IPS-20b (cell line): ENCODE measurements around the gene IRX4.

Experiments
- H3K27ac ChIP-seq: one replicate; pipeline ENCODE4 v1.5.1; 2013; ENCODE audit warnings: low read length
- H3K27me3 ChIP-seq: 2 replicates; pipeline ENCODE4 v1.6.1; 2013; ENCODE audit warnings: mild to moderate bottlenecking, low read length, inconsistent platforms; ENCODE audit not compliant: insufficient read depth
- H3K36me3 ChIP-seq: 2 replicates; pipeline ENCODE4 v1.6.1; 2013; ENCODE audit warnings: low read depth, mild to moderate bottlenecking, inconsistent platforms, low read length, moderate library complexity; ENCODE audit not compliant: insufficient read depth
- H3K4me1 ChIP-seq: 2 replicates; pipeline ENCODE4 v1.6.1; 2013; ENCODE audit warnings: mild to moderate bottlenecking, control low read depth, inconsistent platforms, low read length, moderate library complexity; ENCODE audit not compliant: insufficient read depth
- H3K4me3 ChIP-seq: 2 replicates; pipeline ENCODE4 v1.5.1; 2013; ENCODE audit warnings: mild to moderate bottlenecking, low read length, inconsistent platforms
- H3K9ac ChIP-seq: 2 replicates; pipeline ENCODE4 v1.6.1; 2013; ENCODE audit warnings: low read depth, mild to moderate bottlenecking, inconsistent platforms, low read length, moderate library complexity
- H3K9me3 ChIP-seq: 2 replicates; pipeline ENCODE4 v1.6.1; 2013; ENCODE audit warnings: mild to moderate bottlenecking, low read depth, low read length, inconsistent platforms; ENCODE audit not compliant: insufficient read depth

Gene IRX4

GRCh38 chr5:1880377-1881025 lies 2.2 kb downstream of the IRX4 start:
- no peaks in the 10 kb centered on the region for H3K36me3 ChIP-seq
- H3K27ac ChIP-seq: no peak overlapping the region
- H3K27me3 ChIP-seq: peaks cover 100% of the 10 kb centered on the region
- no peak overlapping the region for H3K4me3 ChIP-seq
- peaks cover 8% of the 10 kb centered on the region; the same call in 1 of the 2 replicates for H3K4me1 ChIP-seq
- no peaks in the 10 kb centered on the region; the same call in 1 of the 2 replicates for H3K9me3 ChIP-seq
- H3K9ac ChIP-seq: no peak overlapping the region

GRCh38 chr5:1879292-1880263 lies 3.1 kb downstream of the IRX4 start:
- Histone ChIP-seq H3K4me1 (peaks cover 8% of the 10 kb centered on the region; the same call in 1 of the 2 replicates), H3K4me3 (no peak overlapping the region), H3K9ac (no peak overlapping the region), H3K36me3 (no peaks in the 10 kb centered on the region), H3K9me3 (no peaks in the 10 kb centered on the region; the same call in 1 of the 2 replicates), H3K27me3 (peaks cover 100% of the 10 kb centered on the region), H3K27ac (no peak overlapping the region)

GRCh38 chr5:1878050-1878849 lies 4.5 kb downstream of the IRX4 start:
- Histone ChIP-seq H3K4me3 (no peak overlapping the region), H3K4me1 (peaks cover 5% of the 10 kb centered on the region; the same call in 1 of the 2 replicates), H3K27me3 (peaks cover 100% of the 10 kb centered on the region), H3K9ac (no peak overlapping the region), H3K36me3 (no peaks in the 10 kb centered on the region), H3K9me3 (no peaks in the 10 kb centered on the region), H3K27ac (no peak overlapping the region)

GRCh38 chr5:1877103-1878049 lies 5.3 kb downstream of the IRX4 start:
- Histone ChIP-seq H3K4me1 (peaks cover 5% of the 10 kb centered on the region; the same call in 1 of the 2 replicates), H3K9me3 (no peaks in the 10 kb centered on the region), H3K36me3 (no peaks in the 10 kb centered on the region), H3K27me3 (peaks cover 100% of the 10 kb centered on the region), H3K4me3 (no peak overlapping the region), H3K27ac (no peak overlapping the region), H3K9ac (no peak overlapping the region)

- Histone ChIP-seq H3K4me3 (no peak overlapping the region), H3K27ac (no peak overlapping the region), H3K27me3 (peaks cover 99% of the 10 kb centered on the region)
Observed at GRCh38 chr5:1876660-1877064, 6.1 kb downstream of the IRX4 start.

GRCh38 chr5:1875843-1876659 lies 6.7 kb downstream of the IRX4 start:
- Histone ChIP-seq H3K4me1 (peaks cover 5% of the 10 kb centered on the region; the same call in 1 of the 2 replicates), H3K27ac (no peak overlapping the region), H3K36me3 (no peaks in the 10 kb centered on the region), H3K4me3 (peak overlapping the region; percentile 64; the same call in 1 of the 2 replicates), H3K9ac (no peak overlapping the region), H3K27me3 (peaks cover 99% of the 10 kb centered on the region), H3K9me3 (no peaks in the 10 kb centered on the region)

More at GRCh38 chr5:1876660-1877064, 6.1 kb downstream of the IRX4 start:
- H3K9ac ChIP-seq: no peak overlapping the region
- peaks cover 5% of the 10 kb centered on the region; the same call in 1 of the 2 replicates for H3K4me1 ChIP-seq
- H3K9me3 ChIP-seq: no peaks in the 10 kb centered on the region
- no peaks in the 10 kb centered on the region for H3K36me3 ChIP-seq

DNA sequence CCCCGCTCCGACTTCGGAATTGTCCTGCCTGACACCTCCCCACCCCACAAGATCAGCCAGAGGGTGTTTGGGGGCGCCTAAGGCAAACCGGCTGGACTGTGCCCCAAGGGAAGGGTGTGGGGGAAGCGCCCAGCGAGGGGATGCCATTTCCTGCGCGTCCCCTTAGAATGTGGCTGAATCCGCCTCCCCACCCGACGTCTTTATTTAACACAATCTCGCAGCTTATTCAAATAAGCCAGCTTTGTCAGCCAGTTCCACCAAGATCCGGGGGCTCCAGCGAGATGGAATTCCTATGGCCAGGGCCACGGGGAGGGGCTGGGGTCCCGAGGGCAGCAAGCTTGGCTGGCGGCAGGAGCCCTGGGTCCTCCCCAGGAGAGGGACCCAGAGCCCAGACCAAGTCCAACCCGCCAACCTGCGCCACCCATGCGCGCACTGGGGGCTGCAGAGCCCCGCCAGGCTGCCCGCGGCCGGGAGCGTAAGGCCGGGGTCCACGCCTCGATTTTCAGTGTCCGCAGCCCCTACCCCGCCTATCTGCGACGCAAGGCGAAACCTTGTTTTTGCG lies 7.4 kb downstream of the IRX4 start:
- H3K4me3 ChIP-seq: peak overlapping the region; percentile 64; the same call in 1 of the 2 replicates
- H3K9ac ChIP-seq: no peak overlapping the region
- H3K36me3 ChIP-seq: no peaks in the 10 kb centered on the region
- H3K27ac ChIP-seq: no peak overlapping the region
- H3K4me1 ChIP-seq: peaks cover 5% of the 10 kb centered on the region; the same call in 1 of the 2 replicates
- peaks cover 96% of the 10 kb centered on the region for H3K27me3 ChIP-seq
- H3K9me3 ChIP-seq: no peaks in the 10 kb centered on the region

DNA sequence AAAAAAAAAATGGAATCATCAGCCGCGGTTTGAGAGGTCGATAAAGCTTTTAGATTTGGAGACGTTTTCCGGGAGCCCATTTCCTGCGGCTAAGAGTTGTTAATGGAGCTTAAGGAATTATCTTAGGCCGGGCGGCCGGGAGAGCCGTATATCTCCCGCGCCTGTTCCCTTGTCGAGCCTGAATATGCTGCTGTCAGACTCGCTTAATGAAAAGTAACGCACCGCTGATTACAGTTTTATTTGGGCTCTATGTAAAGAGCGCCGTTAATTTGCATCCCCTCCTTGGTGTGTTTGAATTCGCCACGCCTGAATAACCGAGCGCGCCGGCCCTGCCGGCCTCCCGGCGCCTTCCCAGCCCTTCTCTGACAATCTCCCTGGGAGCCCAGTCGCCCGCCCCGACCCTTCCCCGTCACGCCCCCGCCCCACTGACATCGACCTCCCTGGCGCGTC lies 7.9 kb downstream of the IRX4 start:
- Histone ChIP-seq H3K27ac (no peak overlapping the region), H3K4me3 (peak overlapping the region; percentile 64; the same call in 1 of the 2 replicates), H3K9ac (no peak overlapping the region), H3K4me1 (peaks cover 5% of the 10 kb centered on the region; the same call in 1 of the 2 replicates), H3K36me3 (no peaks in the 10 kb centered on the region), H3K27me3 (peaks cover 93% of the 10 kb centered on the region), H3K9me3 (no peaks in the 10 kb centered on the region)

- peaks cover 5% of the 10 kb centered on the region; the same call in 1 of the 2 replicates for H3K4me1 ChIP-seq
- peak overlapping the region; percentile 64; the same call in 1 of the 2 replicates for H3K4me3 ChIP-seq
- no peaks in the 10 kb centered on the region for H3K36me3 ChIP-seq
- H3K9me3 ChIP-seq: no peaks in the 10 kb centered on the region
- H3K27me3 ChIP-seq: peaks cover 92% of the 10 kb centered on the region
- no peak overlapping the region for H3K27ac ChIP-seq
- no peak overlapping the region for H3K9ac ChIP-seq
Observed at GRCh38 chr5:1874348-1874747, 8.4 kb downstream of the IRX4 start.
